Colonic mucosa (tissue), 4 donors: ENCODE data around the gene MRPL21. TPM values are rescaled to one million over a fixed set of nuclear protein-coding genes. Genes with fewer than 3 reads are reported as not detected.

ENCODE experiments used
- DNase-seq: peaks from one replicate; pipeline ENCODE4 v3.0.0-alpha.2; 2020
- H3K27ac ChIP-seq: fragments of 200-600 bp; one replicate; pipeline ENCODE4 v1.8.0; 2021
- H3K27me3 ChIP-seq: fragments of 200-600 bp; one replicate; pipeline ENCODE4 v1.8.0; 2021
- H3K36me3 ChIP-seq: fragments of 200-600 bp; one replicate; pipeline ENCODE4 v1.8.0; 2021
- H3K4me1 ChIP-seq: fragments of 200-600 bp; one replicate; pipeline ENCODE4 v1.8.0; 2021; ENCODE audit warnings: mild to moderate bottlenecking
- H3K4me3 ChIP-seq: fragments of 200-600 bp; one replicate; pipeline ENCODE4 v1.8.0; 2021
- H3K9ac ChIP-seq, 2 donors: one replicate each; pipeline ENCODE4 v1.7.0; 2013; ENCODE audit warnings: control low read depth in 2 of 2, low read depth in 2 of 2, low read length in 2 of 2
- H3K9me3 ChIP-seq: fragments of 200-600 bp; one replicate; pipeline ENCODE4 v1.8.0; 2021
- CTCF ChIP-seq: fragments of 200-600 bp; IDR thresholded peaks from one replicate; pipeline ENCODE4 v1.8.0; 2022; ENCODE audit warnings: antibody characterized with exemption, mild to moderate bottlenecking
- intact Hi-C: fragments of 100-400 bp; cut with DNase I; formaldehyde crosslinking; loops from one replicate; pipeline ENCODE4 v1.14.1; 2022
- total RNA-seq, 2 donors: library from RNA; stranded (reverse); fragmentation: NEBNext Ultra II Directional in 1 of 2; extraction: Animal tissue kit (Norgen Biotek cat#: 25700) in 1 of 2; gene quantifications; one replicate each; pipeline ENCODE4 v1.2.1, GENCODE V29; 2021
- donor health status: healthy.
- donor health status: DM: no; HTN: no; CAD: no.
- donor health status: DM: no; HTN: no; CAD: no.

Gene MRPL21
- total RNA-seq, 2 donors from 2014 or later = 59.8 to 104 TPM

DNA sequence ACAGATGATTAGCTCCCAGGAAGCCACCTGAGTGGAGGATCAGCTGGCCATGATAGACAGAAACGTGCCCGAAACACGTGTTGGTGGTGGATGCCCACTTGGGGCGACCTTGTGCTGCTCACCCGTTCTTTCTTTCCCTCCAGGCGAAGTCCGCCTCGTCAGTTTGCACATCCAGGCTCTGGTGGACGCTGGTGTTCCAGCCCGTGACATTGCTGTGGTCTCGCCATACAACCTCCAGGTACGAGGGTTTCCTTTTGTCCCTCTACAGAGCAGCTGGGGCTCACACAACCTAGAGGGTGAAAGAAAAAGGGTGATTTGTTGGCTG, 30.7 kb upstream of the MRPL21 start:
- Histone ChIP-seq H3K4me3 (no peak overlapping the region), H3K9ac (no peak overlapping the region), H3K36me3 (peaks cover 20% of the 10 kb centered on the region), H3K9me3 (no peaks in the 10 kb centered on the region), H3K27ac (no peak overlapping the region), H3K4me1 (no peaks in the 10 kb centered on the region), H3K27me3 (no peaks in the 10 kb centered on the region)
- TF ChIP-seq CTCF = no peak
- DNase-seq = no peak
- intact Hi-C loops = no loop called here

DNA sequence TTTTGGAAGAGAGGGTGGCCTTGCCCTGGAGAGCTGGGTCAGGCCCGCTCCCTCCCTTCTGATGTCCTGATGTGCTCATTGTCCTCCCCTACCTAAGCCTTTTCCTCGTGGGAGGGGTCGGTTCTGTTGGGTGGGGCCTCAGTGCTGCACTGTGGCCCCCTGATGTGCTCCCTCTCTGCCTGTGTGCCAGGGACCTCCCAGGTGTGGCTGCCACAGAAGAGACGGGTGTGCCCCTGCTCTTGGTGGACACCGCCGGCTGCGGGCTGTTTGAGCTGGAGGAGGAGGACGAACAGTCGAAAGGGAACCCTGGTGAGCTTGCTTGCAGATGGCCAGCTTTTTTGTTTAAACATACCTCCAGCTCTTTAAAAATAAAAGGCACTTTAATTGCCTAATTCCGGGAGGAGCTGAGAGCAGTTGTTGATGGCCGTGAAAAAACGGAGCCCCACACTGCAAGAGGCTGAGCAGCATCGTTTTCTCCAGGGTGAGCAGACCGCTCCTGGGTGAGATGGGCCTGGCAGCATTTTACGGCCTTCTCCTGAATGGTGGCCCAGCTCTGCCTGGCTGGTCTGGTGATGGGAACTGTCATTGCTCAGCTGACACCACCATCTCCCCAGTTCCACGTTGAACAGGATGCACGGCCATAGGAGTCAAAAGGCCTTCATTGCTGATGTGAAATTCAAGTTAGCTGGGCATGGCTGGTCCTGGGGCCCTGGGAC, 30.1 kb upstream of the MRPL21 start:
- H3K9ac ChIP-seq = peak overlapping the region in 1 of 2 donors; percentile 24
- H3K27ac ChIP-seq = no peak overlapping the region
- DNase-seq = no peak
- no peaks in the 10 kb centered on the region for H3K27me3 ChIP-seq
- H3K4me1 ChIP-seq = no peaks in the 10 kb centered on the region
- intact Hi-C loops = no loop called here
- H3K36me3 ChIP-seq = peaks cover 24% of the 10 kb centered on the region
- TF ChIP-seq CTCF = no peak
- no peak overlapping the region for H3K4me3 ChIP-seq
- H3K9me3 ChIP-seq = no peaks in the 10 kb centered on the region

DNA sequence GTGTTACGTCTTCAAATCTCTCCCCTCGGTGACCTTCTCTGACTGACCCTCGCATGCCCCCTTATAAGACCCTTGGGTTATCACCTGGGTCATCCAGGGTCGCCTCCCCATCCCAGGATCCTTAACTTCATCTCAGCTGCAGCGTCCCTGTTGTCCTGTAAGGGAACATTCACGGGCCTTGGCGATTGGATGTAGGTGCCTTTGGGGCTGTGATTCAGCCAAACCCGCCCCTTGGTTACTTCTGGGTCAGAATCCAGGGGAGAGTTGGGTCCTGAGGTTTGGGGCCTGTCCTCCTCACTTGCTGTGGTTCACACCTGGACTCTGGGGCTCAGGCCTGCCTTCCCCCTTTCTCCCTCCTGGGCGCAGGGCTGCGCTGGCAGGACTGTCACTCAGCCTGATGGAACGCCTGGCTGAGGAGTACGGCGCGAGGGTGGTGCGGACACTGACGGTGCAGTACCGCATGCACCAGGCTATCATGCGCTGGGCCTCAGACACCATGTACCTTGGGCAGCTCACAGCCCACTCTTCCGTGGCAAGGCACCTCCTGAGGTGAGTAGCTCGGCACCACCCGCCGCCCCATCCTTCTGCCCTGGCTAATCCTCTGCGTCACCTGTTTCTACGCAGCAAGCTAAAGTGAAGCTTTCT, 29.4 kb upstream of the MRPL21 start:
- Histone ChIP-seq H3K27me3 (no peaks in the 10 kb centered on the region), H3K27ac (no peak overlapping the region), H3K4me1 (no peaks in the 10 kb centered on the region), H3K9ac (no peak overlapping the region), H3K9me3 (no peaks in the 10 kb centered on the region), H3K36me3 (peaks cover 24% of the 10 kb centered on the region), H3K4me3 (no peak overlapping the region)
- TF ChIP-seq CTCF = no peak
- no peak for DNase-seq
- intact Hi-C loops = no loop called here

DNA sequence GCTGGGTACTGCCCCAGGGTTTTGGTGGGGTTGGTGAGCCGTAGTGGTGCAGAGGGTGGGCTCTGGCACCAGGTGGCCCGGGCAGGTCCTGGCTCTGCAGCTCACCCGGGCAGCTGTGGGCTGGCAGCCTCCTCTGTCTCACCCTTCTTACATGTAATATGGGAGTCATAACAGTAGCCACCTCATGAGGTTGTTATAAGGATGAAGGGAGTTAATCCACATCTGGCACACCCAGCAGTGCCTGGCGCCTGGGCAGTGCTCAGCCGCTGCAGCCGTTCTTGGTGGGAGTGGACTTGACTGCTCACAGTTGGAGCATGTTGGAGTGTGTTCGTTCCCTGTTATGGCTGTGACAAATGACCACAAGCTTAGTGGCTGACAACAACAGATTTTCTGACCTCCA, 28.7 kb upstream of the MRPL21 start:
- H3K27me3 ChIP-seq = no peaks in the 10 kb centered on the region
- H3K9me3 ChIP-seq = no peaks in the 10 kb centered on the region
- peaks cover 20% of the 10 kb centered on the region for H3K36me3 ChIP-seq
- intact Hi-C loops = no loop called here
- no peaks in the 10 kb centered on the region for H3K4me1 ChIP-seq
- H3K9ac ChIP-seq = no peak overlapping the region
- H3K27ac ChIP-seq = no peak overlapping the region
- DNase-seq = no peak
- no peak overlapping the region for H3K4me3 ChIP-seq
- TF ChIP-seq CTCF = no peak

- Histone ChIP-seq H3K27ac (no peak overlapping the region), H3K27me3 (no peaks in the 10 kb centered on the region)
Observed at GRCh38 chr11:68931911-68932310, 28.3 kb upstream of the MRPL21 start.

More at GRCh38 chr11:68931911-68932310, 28.3 kb upstream of the MRPL21 start:
- DNase-seq = no peak
- no peaks in the 10 kb centered on the region for H3K4me1 ChIP-seq
- peaks cover 16% of the 10 kb centered on the region for H3K36me3 ChIP-seq
- H3K9ac ChIP-seq = no peak overlapping the region
- H3K9me3 ChIP-seq = no peaks in the 10 kb centered on the region
- intact Hi-C loops = no loop called here
- no peak for TF ChIP-seq CTCF
- H3K4me3 ChIP-seq = no peak overlapping the region
